ENCODE results near the gene TRIM29. TPM values are rescaled to one million over a fixed set of nuclear protein-coding genes. Genes with fewer than 3 reads are reported as not detected.

The TRIM29 gene
- total RNA-seq, 1 experiment from 2014 or later: 4.3 TPM

GRCh38 chr11:120153221-120153620, 15.3 kb upstream of the TRIM29 start:
- Mint-ChIP-seq H3K27me3 (ENCODE audit: insufficient read depth, unreplicated experiment) (peaks cover 21% of the 10 kb centered on the region), H3K36me3 (ENCODE audit: insufficient read depth, unreplicated experiment) (no peaks in the 10 kb centered on the region), H3K27ac (ENCODE audit: unreplicated experiment) (no peak overlapping the region), H3K4me3 (ENCODE audit: unreplicated experiment) (no peak overlapping the region), H3K4me1 (ENCODE audit: low read depth, unreplicated experiment) (no peaks in the 10 kb centered on the region), H3K9me3 (ENCODE audit: unreplicated experiment) (peaks cover 10% of the 10 kb centered on the region)
- Histone ChIP-seq H3K27me3 (replicated peaks; ENCODE audit: control insufficient read depth, insufficient read depth, low read length) (no peaks in the 10 kb centered on the region), H3K36me3 (ENCODE audit: control insufficient read depth, insufficient read depth, low read length) (no peaks in the 10 kb centered on the region), H3K9me3 (peaks cover 10% of the 10 kb centered on the region; the same call in 1 of the 2 replicates), H3K4me1 (no peaks in the 10 kb centered on the region), H3K4me3 (ENCODE audit: low read depth, low read length) (no peak overlapping the region)
- ChIA-PET POLR2A (no interaction called here), CTCF (interaction anchor here (0.6 kb wide), 1 partner anchor 33 kb away, joined by 3 read pairs; no protein-coding TSS in a partner anchor)
- DNase-seq: no peak
- TF ChIP-seq CTCF (IDR thresholded peaks at IDR 0.05; ENCODE audit: insufficient read depth in 1 of 2, low read depth in 1 of 2, low read length in 1 of 2, severe bottlenecking in 1 of 2, unreplicated experiment in 1 of 2): no peak
- no TSS peak for BruUV-seq (replicated peaks)
- intact Hi-C loops (cut with micrococcal nuclease; ENCODE audit: unreplicated experiment): no loop called here

GRCh38 chr11:120151536-120151935, 13.6 kb upstream of the TRIM29 start:
- no TSS peak for BruUV-seq (replicated peaks)
- peaks cover 10% of the 10 kb centered on the region; the same call in 1 of the 2 replicates for H3K9me3 ChIP-seq
- no peak for TF ChIP-seq CTCF (IDR thresholded peaks at IDR 0.05; ENCODE audit: insufficient read depth in 1 of 2, low read depth in 1 of 2, low read length in 1 of 2, severe bottlenecking in 1 of 2, unreplicated experiment in 1 of 2)
- no peak for DNase-seq
- Mint-ChIP-seq H3K9me3 (ENCODE audit: unreplicated experiment) (peaks cover 7% of the 10 kb centered on the region), H3K36me3 (ENCODE audit: insufficient read depth, unreplicated experiment) (no peaks in the 10 kb centered on the region), H3K4me1 (ENCODE audit: low read depth, unreplicated experiment) (no peaks in the 10 kb centered on the region), H3K27ac (ENCODE audit: unreplicated experiment) (no peak overlapping the region), H3K27me3 (ENCODE audit: insufficient read depth, unreplicated experiment) (peaks cover 30% of the 10 kb centered on the region), H3K4me3 (ENCODE audit: unreplicated experiment) (no peak overlapping the region)
- POLR2A ChIA-PET: no interaction called here
- H3K4me1 ChIP-seq: no peaks in the 10 kb centered on the region
- intact Hi-C loops (cut with micrococcal nuclease; ENCODE audit: unreplicated experiment): no loop called here
- CTCF ChIA-PET: interaction anchor here (0.6 kb wide), 1 partner anchor 30 kb away, joined by 4 read pairs; no protein-coding TSS in a partner anchor
- H3K27me3 ChIP-seq (replicated peaks; ENCODE audit: control insufficient read depth, insufficient read depth, low read length): no peaks in the 10 kb centered on the region
- H3K4me3 ChIP-seq (ENCODE audit: low read depth, low read length): no peak overlapping the region
- H3K36me3 ChIP-seq (ENCODE audit: control insufficient read depth, insufficient read depth, low read length): no peaks in the 10 kb centered on the region

- Mint-ChIP-seq H3K27me3 (ENCODE audit: insufficient read depth, unreplicated experiment) (peaks cover 28% of the 10 kb centered on the region), H3K36me3 (ENCODE audit: insufficient read depth, unreplicated experiment) (no peaks in the 10 kb centered on the region), H3K4me1 (ENCODE audit: low read depth, unreplicated experiment) (no peaks in the 10 kb centered on the region), H3K27ac (ENCODE audit: unreplicated experiment) (no peak overlapping the region), H3K4me3 (ENCODE audit: unreplicated experiment) (no peak overlapping the region), H3K9me3 (ENCODE audit: unreplicated experiment) (no peaks in the 10 kb centered on the region)
- no peak for TF ChIP-seq CTCF (IDR thresholded peaks at IDR 0.05; ENCODE audit: insufficient read depth in 1 of 2, low read depth in 1 of 2, low read length in 1 of 2, severe bottlenecking in 1 of 2, unreplicated experiment in 1 of 2)
- Histone ChIP-seq H3K27me3 (replicated peaks; ENCODE audit: control insufficient read depth, insufficient read depth, low read length) (peaks cover under 1% of the 10 kb centered on the region; the same call in 1 of the 2 replicates), H3K4me1 (no peaks in the 10 kb centered on the region), H3K4me3 (ENCODE audit: low read depth, low read length) (no peak overlapping the region), H3K9me3 (0 out of 2 replicates have a peak, but pooled peaks cover 6% of the 10 kb centered on the region), H3K36me3 (ENCODE audit: control insufficient read depth, insufficient read depth, low read length) (no peaks in the 10 kb centered on the region)
- no peak for DNase-seq
- ChIA-PET CTCF (no interaction called here), POLR2A (no interaction called here)
- intact Hi-C loops (cut with micrococcal nuclease; ENCODE audit: unreplicated experiment): no loop called here
- no TSS peak for BruUV-seq (replicated peaks)
These were observed 11.3 kb upstream of the TRIM29 start for GRCh38 chr11:120149246-120149645.

Measured in Caco-2 (cell line).